HuH-7.5 (cell line): Measurements from ENCODE around the gene PLEKHG5.
"Not testable (repeated sequence)": the region's sequence is repeated elsewhere in the genome, so short reads cannot be mapped to it uniquely, and the experiment has no call there.

ENCODE experiments used
- DNase-seq: peaks from one replicate; pipeline ENCODE4 v3.0.0; 2011; ENCODE audit warnings: low spot score

Gene PLEKHG5

GRCh38 chr1:6461538-6462411 lies 29.7 kb downstream of the PLEKHG5 start:
- no peak for DNase-seq

DNA sequence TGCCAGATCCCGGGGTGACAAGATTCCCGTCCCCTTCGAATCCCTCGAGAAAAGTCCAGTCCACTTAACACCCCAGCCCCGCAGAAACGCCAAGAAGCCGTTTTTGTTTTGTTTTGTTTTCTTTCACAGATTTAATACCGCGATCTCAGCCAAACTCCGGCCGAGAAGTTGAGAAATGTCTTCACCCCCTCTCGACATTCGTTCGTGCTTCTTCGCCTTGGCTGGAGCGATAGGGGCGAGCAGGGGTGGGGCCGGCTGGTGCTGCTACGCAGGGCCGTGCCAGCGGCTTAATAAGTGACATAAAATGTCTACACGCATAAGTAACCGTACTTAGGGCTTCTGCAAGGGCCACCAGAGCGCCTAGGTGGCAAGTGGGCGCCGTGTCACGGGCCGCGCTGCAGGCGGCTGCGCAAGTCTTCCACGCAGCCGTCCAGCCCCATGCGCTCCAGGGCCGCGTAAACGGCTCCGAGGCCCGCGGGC lies 30.4 kb downstream of the PLEKHG5 start:
- no peak for DNase-seq

GRCh38 chr1:6460301-6461050 lies 31.0 kb downstream of the PLEKHG5 start:
- no peak for DNase-seq

- no peak for DNase-seq
These were observed 31.6 kb downstream of the PLEKHG5 start for GRCh38 chr1:6459850-6460265.

- DNase-seq, result no peak
These were observed 34.5 kb downstream of the PLEKHG5 start for GRCh38 chr1:6456800-6457466.

- DNase-seq, result not testable (repeated sequence)
These were observed 35.5 kb downstream of the PLEKHG5 start for GRCh38 chr1:6455752-6456520.

- DNase-seq, result no peak
These were observed 36.4 kb downstream of the PLEKHG5 start for GRCh38 chr1:6454856-6455751.

GRCh38 chr1:6453895-6454855 lies 37.3 kb downstream of the PLEKHG5 start:
- DNase-seq, result not testable (repeated sequence)

GRCh38 chr1:6450943-6451373 lies 40.5 kb downstream of the PLEKHG5 start:
- DNase-seq, result peak; percentile 89

- DNase-seq, result not testable (repeated sequence)
These were observed 41.0 kb downstream of the PLEKHG5 start for GRCh38 chr1:6450486-6450885.

- DNase-seq, result no peak
These were observed 41.4 kb downstream of the PLEKHG5 start for GRCh38 chr1:6450005-6450450.

DNA sequence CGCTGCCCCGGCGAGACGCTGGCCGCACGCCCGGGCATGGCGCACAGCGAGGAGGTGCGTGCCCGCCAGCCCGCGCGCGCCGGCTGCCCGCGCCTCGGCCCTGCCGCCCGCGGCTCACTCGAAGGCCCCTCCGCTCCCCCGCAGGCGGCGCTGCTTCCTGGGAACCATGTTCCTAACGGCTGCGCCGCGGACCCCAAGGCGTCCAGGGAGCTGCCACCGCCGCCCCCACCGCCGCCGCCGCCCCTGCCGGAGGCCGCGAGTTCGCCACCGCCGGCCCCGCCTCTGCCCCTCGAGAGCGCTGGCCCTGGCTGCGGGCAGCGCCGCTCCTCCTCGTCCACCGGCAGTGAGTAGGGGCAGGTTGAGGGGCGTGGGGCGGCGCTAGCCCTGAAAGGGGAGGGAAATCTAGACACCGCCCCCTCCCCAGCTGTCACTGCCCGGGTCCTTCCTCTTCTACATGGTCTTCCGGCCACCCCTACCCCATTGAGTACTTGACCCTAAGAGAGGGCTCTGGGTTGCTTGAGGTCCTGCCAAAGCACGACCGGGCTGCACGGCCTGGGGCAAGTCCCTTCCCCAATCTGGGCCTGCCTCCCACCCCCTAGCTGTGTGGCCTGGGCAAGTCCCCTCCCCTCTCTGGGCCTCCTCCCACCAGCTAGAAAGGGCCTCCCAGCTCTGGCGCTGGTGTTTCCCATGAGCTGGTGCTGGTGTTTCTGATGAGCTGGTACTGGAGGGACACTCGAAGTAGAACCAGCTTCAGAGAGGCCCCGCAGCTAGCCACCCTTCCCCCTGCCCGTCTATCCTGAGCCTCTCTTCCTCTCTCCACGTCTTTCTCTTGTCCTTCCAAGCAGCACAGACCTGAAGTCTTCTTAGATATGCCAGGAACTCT lies 42.5 kb downstream of the PLEKHG5 start:
- DNase-seq, result no peak

DNA sequence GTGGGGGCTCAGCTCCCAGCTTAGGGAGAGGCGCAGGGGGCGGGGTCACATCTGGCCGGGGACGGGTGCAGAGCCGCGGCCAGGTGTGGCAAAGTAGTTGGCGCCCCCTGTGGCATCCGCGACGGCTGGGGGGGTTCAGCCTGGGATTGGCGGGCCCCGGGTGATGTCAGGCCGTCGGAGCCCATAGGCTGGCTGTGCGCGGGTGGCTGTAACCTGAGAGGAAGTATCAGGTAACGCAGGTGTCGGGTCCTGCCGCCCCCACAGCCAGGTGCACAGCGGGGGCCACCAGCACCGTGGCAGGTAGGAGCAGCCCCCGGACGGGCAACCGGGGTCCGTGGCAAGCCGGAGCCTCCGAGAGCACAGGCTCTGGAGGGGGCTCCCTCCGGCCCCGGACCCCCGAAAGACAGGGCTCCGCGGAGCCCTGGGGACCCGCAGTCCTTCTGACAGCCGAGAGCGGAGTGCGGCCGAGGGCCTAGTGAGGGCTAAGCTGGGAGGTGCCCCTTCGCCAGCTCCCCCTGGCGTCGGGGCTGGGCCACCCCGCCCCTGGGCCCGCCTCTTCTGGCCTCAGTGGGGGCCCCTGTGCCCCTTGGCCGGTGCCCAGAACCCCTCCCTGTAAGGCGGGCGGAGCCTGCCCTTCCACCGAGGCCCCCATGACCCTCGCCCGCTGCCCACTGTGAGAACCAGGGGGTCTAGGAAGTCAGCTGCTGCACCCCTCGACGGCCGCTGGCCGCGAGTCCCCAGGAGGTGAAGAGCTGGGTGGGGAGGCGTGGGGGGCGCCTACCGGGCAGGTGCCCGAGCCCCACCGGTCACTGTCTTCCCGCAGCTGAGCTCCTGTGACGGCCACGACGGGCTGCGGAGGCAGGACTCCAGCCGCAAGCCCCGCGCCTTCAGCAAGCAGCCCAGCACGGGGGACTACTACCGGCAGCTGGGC lies 43.4 kb downstream of the PLEKHG5 start:
- no peak for DNase-seq

GRCh38 chr1:6447016-6447817 lies 44.2 kb downstream of the PLEKHG5 start:
- no peak for DNase-seq

DNA sequence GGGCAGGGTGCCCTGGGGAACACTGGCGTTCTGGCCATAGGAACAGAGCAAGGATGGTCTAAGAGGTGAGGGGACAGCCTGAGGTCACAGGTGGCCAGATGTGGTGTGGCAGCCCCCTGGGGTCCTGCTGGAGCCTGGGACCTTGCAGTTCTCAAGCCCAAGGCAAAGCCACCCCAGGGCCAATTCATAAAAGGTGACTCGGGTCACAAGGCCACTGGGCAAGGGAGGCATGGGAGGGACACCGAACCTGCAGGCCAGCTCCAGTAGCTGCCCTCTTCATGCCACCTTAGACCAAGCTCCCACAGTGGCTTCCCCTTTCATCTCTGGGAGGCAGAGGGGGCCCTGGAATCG lies 44.8 kb downstream of the PLEKHG5 start:
- no peak for DNase-seq

DNA sequence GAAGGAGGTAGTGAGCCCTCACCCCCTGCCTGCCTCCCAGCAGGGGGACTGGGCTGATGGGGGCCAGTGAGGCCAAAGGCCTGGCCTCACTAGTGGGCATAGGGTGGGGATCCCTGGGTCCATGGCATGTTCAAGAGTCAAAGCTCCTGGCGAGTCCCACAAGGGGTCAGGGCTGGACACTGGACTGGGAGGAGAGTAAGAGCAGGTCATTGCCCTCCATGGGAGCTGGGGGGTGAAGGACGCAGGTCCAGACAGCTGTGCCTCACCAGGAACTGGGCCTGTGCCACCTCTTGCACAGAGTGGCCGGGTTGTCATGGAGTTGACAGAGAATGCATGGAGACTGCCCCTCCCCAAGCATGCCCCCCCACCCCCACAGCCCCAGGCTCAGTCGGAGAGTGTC lies 45.5 kb downstream of the PLEKHG5 start:
- DNase-seq, result not testable (repeated sequence)
